Epithelial cell of esophagus (primary cell): Measurements from ENCODE around the gene NR2F2.
A peak's percentile ranks its signal among the peaks of the same experiment; 100 is the strongest.

Experiments
- DNase-seq: peaks from one replicate; pipeline ENCODE4 v3.0.0; 2010; ENCODE audit warnings: low read depth
- H3K4me3 ChIP-seq: 2 replicates; pipeline ENCODE4 v1.5.1; 2011; ENCODE audit warnings: mild to moderate bottlenecking, low read length, control low read depth
- TF ChIP-seq, protein P1 (sequence below): IDR thresholded peaks from 2 replicates; pipeline ENCODE4 v1.5.1; 2011; ENCODE audit warnings: low read depth, mild to moderate bottlenecking, low read length, control low read depth, inconsistent platforms; ENCODE audit not compliant: insufficient read depth; ENCODE audit errors: missing control alignments

The NR2F2 gene

GRCh38 chr15:96344706-96345559 is 14.4 kb downstream of the NR2F2 start:
- TF ChIP-seq, protein P1, sequence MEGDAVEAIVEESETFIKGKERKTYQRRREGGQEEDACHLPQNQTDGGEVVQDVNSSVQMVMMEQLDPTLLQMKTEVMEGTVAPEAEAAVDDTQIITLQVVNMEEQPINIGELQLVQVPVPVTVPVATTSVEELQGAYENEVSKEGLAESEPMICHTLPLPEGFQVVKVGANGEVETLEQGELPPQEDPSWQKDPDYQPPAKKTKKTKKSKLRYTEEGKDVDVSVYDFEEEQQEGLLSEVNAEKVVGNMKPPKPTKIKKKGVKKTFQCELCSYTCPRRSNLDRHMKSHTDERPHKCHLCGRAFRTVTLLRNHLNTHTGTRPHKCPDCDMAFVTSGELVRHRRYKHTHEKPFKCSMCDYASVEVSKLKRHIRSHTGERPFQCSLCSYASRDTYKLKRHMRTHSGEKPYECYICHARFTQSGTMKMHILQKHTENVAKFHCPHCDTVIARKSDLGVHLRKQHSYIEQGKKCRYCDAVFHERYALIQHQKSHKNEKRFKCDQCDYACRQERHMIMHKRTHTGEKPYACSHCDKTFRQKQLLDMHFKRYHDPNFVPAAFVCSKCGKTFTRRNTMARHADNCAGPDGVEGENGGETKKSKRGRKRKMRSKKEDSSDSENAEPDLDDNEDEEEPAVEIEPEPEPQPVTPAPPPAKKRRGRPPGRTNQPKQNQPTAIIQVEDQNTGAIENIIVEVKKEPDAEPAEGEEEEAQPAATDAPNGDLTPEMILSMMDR: no peak
- peak overlapping the region; percentile 68 for H3K4me3 ChIP-seq
- DNase-seq: peak; percentile 41

DNA sequence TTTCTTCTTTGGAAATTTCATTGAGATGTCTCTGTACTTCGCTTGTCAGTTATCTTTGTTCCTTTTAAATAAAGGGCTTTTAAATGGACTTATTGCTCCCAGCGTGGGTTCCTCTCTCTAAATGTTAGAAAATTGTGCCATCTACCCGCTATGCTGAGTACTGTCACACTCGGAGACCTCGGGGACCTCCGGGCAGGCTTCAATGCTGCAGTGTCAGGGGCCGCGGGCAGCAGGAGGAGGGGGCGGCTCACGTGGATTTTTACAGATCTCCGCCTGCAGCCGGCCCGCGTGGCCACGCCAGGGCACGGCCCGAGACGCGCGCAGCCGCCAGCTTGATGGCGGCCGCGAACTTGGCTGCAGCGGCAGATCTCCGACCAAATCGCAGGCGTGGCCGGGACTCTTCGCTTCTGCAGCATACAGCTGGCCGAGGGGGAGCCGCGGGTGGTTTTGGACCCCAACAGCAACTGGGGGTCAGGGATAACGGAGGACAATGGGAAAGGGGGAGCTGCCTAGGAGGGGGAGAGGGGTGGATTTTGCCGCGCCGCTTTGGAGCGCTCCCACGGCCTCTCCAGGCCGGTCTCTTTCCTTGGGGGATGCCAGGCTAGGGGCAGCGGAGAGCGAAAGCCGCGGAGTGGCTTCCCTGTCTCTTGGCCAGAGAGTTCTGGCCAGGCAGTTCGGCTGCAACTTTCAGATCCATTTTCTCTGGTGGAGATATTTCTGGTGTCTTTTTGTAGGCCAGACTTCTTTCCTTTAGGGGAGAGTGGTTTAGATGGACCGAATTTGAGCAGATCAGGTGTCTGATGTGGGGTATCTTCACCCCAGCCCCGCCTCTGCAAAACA is 15.3 kb downstream of the NR2F2 start:
- DNase-seq: peak; percentile 78
- peak overlapping the region; percentile 68 for H3K4me3 ChIP-seq
- TF ChIP-seq, protein P1: peak; percentile 52

DNA sequence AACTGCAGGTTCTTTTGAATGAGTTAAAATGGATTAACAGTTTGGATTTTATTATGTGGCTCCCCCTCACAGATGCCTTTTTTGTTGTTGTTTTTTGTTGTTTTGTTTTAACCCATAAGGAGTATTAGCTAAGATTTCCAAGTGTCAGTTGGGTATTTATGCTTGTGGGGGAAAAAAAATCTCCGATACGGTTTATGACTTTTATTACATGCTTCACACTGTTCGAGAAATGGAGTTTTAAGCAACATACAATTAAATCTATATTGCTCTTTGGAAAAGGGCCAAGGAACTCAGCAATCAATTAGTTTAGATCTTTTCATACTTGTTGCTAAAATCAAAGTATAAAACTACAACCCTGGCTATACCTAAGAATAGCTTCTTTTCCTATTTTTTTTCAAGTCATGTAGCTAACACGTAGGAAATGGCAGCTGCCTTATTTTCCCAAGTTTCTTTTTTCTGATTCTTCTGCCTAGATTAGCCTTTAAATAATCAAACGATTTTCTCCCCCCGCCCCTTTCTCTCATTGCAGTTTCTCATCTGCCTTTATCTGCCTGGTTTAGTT is 16.0 kb downstream of the NR2F2 start:
- peak overlapping the region; percentile 68 for H3K4me3 ChIP-seq
- TF ChIP-seq, protein P1: no peak
- peak; percentile 19 for DNase-seq

- peak; percentile 73 for DNase-seq
- TF ChIP-seq, protein P1: no peak
- H3K4me3 ChIP-seq: peak overlapping the region; percentile 68
Observed at GRCh38 chr15:96347181-96348111, 16.9 kb downstream of the NR2F2 start.

- TF ChIP-seq, protein P1: no peak
- DNase-seq: peak; percentile 55
- peak overlapping the region; percentile 68 for H3K4me3 ChIP-seq
Observed at GRCh38 chr15:96348112-96349027, 17.9 kb downstream of the NR2F2 start.
